GM19099 (cell line): ENCODE measurements around the gene CALY.

Source experiments
- POLR2A ChIP-seq: IDR thresholded peaks from 3 replicates; pipeline ENCODE4 v1.6.1; 2011; ENCODE audit warnings: low read depth; ENCODE audit not compliant: insufficient read length; ENCODE audit errors: extremely low read depth

CALY gene

GRCh38 chr10:133357285-133358161 lies 20.8 kb upstream of the CALY start, which contains the start of gene FUOM:
Gene FUOM, minus strand, starts transcription at chr10:133358019. Its CDS starts 12 bp downstream, at chr10:133358007.
- peak; percentile 74 for TF ChIP-seq POLR2A

GRCh38 chr10:133356549-133357284 lies 20.0 kb upstream of the CALY start:
- no peak for TF ChIP-seq POLR2A

GRCh38 chr10:133355991-133356390 lies 19.3 kb upstream of the CALY start:
- no peak for TF ChIP-seq POLR2A

GRCh38 chr10:133355266-133355665 lies 18.6 kb upstream of the CALY start:
- TF ChIP-seq POLR2A = no peak

- no peak for TF ChIP-seq POLR2A
Measured at GRCh38 chr10:133354672-133355240, 18.1 kb upstream of the CALY start.

GRCh38 chr10:133353988-133354605 lies 17.4 kb upstream of the CALY start:
- TF ChIP-seq POLR2A = no peak

GRCh38 chr10:133353202-133353959 lies 16.7 kb upstream of the CALY start:
- no peak for TF ChIP-seq POLR2A

GRCh38 chr10:133351408-133352318 lies 15.0 kb upstream of the CALY start:
- peak; percentile 22 for TF ChIP-seq POLR2A

GRCh38 chr10:133350950-133351329 lies 14.2 kb upstream of the CALY start:
- TF ChIP-seq POLR2A = no peak

GRCh38 chr10:133350283-133350949 lies 13.7 kb upstream of the CALY start:
- no peak for TF ChIP-seq POLR2A

GRCh38 chr10:133349577-133350011 lies 12.9 kb upstream of the CALY start:
- TF ChIP-seq POLR2A = no peak

- TF ChIP-seq POLR2A = peak; percentile 26
Measured at GRCh38 chr10:133349160-133349568, 12.5 kb upstream of the CALY start.
